ENCODE data around the gene PSME2. TPM values are rescaled to one million over a fixed set of nuclear protein-coding genes. Genes with fewer than 3 reads are reported as not detected.
A peak's percentile ranks its signal among the peaks of the same experiment; 100 is the strongest.

Gene PSME2
- total and polyA plus RNA-seq, 2 of the 13 experiments (the other 11 are each of a cell fraction or from before 2014, with no cell fraction given) = 332 to 716 TPM

DNA sequence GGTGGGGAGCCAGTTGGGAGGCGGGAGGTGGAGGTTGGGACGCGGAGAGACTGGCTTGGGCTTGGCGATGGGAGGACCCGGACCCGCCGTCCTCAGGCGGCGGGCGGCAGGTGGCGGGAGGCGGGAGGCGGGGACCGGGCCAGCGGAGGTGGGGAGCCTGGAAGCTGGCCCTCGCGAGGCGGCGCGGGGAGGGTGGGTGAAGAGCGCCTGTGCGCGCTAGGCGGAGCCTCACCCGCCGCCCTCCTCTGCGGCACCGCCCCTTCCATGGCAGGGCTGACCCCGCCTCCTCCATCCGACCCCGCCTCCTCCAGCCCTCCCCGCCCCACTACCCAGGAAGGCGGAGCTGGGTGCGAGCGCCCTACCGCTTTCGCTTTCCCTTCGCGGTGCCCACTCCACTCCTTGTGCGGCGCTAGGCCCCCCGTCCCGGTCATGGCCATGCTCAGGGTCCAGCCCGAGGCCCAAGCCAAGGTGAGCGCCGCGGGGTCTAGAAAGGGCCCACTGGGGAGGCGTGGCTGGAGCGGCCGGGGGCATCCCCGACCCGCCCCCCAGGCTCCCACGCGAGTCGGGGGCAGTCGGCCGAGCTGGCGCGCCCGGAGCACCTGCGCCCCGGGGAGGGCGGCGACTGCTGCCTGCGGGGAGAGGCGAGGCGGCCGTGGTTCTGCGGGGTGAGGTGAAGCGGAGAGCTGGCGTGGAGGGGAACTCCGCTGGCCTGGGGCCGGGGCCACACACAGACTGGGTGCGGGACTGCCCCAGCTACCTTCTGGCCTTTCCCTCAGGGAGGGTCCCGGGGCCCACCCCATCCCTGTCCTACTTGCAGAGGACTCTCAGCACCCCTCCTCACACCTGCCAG is 10.4 kb downstream of the PSME2 start, which contains the start of gene PSME1 (continued):
- TF ChIP-seq ZNF660 (CRISPR knock-in tag; IDR thresholded peaks at IDR 0.05; ENCODE audit: borderline replicate concordance, low read depth) = no peak; the same call in 1 of the 2 replicates
- TF ChIP-seq CBFB (CRISPR knock-in tag; IDR thresholded peaks at IDR 0.05) = peak; percentile 77; the same call in 1 of the 2 replicates
- peak; percentile 73 for TF ChIP-seq RBM39 (IDR thresholded peaks at IDR 0.05; ENCODE audit: low read depth, low read length, poor library complexity, severe bottlenecking)
- peak; percentile 79; the same call in 1 of the 2 replicates for TF ChIP-seq NFE2L1 (CRISPR knock-in tag; IDR thresholded peaks at IDR 0.05; ENCODE audit: borderline replicate concordance)
- TF ChIP-seq ZFX (CRISPR knock-in tag; IDR thresholded peaks at IDR 0.05; ENCODE audit: low read depth) = peak; percentile 95
- TF ChIP-seq TCF7L2 (IDR thresholded peaks at IDR 0.05; ENCODE audit: low read depth, low read length) = no peak
- TF ChIP-seq, protein P1, sequence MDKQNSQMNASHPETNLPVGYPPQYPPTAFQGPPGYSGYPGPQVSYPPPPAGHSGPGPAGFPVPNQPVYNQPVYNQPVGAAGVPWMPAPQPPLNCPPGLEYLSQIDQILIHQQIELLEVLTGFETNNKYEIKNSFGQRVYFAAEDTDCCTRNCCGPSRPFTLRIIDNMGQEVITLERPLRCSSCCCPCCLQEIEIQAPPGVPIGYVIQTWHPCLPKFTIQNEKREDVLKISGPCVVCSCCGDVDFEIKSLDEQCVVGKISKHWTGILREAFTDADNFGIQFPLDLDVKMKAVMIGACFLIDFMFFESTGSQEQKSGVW (CRISPR knock-in tag; IDR thresholded peaks at IDR 0.05; ENCODE audit: borderline replicate concordance) = no peak
- TF ChIP-seq, protein P2, sequence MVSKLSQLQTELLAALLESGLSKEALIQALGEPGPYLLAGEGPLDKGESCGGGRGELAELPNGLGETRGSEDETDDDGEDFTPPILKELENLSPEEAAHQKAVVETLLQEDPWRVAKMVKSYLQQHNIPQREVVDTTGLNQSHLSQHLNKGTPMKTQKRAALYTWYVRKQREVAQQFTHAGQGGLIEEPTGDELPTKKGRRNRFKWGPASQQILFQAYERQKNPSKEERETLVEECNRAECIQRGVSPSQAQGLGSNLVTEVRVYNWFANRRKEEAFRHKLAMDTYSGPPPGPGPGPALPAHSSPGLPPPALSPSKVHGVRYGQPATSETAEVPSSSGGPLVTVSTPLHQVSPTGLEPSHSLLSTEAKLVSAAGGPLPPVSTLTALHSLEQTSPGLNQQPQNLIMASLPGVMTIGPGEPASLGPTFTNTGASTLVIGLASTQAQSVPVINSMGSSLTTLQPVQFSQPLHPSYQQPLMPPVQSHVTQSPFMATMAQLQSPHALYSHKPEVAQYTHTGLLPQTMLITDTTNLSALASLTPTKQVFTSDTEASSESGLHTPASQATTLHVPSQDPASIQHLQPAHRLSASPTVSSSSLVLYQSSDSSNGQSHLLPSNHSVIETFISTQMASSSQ (IDR thresholded peaks at IDR 0.05; ENCODE audit: low read depth) = no peak
- TF ChIP-seq, protein P2 (CRISPR knock-in tag; IDR thresholded peaks at IDR 0.05; ENCODE audit: borderline replicate concordance) = no peak; the same call in 1 of the 2 replicates
- TF ChIP-seq ZNF879 (CRISPR knock-in tag; IDR thresholded peaks at IDR 0.05) = no peak; the same call in 1 of the 2 replicates
- peak; percentile 90 for TF ChIP-seq ZNF766 (CRISPR knock-in tag; IDR thresholded peaks at IDR 0.05; ENCODE audit: borderline replicate concordance)
- no peak for TF ChIP-seq RARG (CRISPR knock-in tag; IDR thresholded peaks at IDR 0.05; ENCODE audit: low read depth)
- peak; percentile 94 for TF ChIP-seq ZNF232 (CRISPR knock-in tag; IDR thresholded peaks at IDR 0.05; ENCODE audit: borderline replicate concordance)
- no peak for TF ChIP-seq MTF2 (CRISPR knock-in tag; IDR thresholded peaks at IDR 0.05; ENCODE audit: borderline replicate concordance)
- no peak for TF ChIP-seq HES4 (CRISPR knock-in tag; IDR thresholded peaks at IDR 0.05; ENCODE audit: borderline replicate concordance)
- peak; percentile 93; the same call in 1 of the 2 replicates for TF ChIP-seq ATF7-NPFF (CRISPR knock-in tag; IDR thresholded peaks at IDR 0.05; ENCODE audit: low read depth)
- TF ChIP-seq, protein P3, sequence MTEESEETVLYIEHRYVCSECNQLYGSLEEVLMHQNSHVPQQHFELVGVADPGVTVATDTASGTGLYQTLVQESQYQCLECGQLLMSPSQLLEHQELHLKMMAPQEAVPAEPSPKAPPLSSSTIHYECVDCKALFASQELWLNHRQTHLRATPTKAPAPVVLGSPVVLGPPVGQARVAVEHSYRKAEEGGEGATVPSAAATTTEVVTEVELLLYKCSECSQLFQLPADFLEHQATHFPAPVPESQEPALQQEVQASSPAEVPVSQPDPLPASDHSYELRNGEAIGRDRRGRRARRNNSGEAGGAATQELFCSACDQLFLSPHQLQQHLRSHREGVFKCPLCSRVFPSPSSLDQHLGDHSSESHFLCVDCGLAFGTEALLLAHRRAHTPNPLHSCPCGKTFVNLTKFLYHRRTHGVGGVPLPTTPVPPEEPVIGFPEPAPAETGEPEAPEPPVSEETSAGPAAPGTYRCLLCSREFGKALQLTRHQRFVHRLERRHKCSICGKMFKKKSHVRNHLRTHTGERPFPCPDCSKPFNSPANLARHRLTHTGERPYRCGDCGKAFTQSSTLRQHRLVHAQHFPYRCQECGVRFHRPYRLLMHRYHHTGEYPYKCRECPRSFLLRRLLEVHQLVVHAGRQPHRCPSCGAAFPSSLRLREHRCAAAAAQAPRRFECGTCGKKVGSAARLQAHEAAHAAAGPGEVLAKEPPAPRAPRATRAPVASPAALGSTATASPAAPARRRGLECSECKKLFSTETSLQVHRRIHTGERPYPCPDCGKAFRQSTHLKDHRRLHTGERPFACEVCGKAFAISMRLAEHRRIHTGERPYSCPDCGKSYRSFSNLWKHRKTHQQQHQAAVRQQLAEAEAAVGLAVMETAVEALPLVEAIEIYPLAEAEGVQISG (CRISPR knock-in tag; IDR thresholded peaks at IDR 0.05) = peak; percentile 83
- peak; percentile 96; the same call in 1 of the 2 replicates for TF ChIP-seq ZNF235 (CRISPR knock-in tag; IDR thresholded peaks at IDR 0.05; ENCODE audit: borderline replicate concordance)
- TF ChIP-seq ZFAT (CRISPR knock-in tag; conservative IDR thresholded peaks at IDR 0.05) = 0 out of 2 replicates have a peak, but pooled peaks have one; percentile 70
- TF ChIP-seq NFATC3 (CRISPR knock-in tag; IDR thresholded peaks at IDR 0.05) = no peak
- peak; percentile 35; the same call in 1 of the 2 replicates for TF ChIP-seq ZNF644 (CRISPR knock-in tag; IDR thresholded peaks at IDR 0.05; ENCODE audit: low read depth)
